ENCODE measurements around the gene PEAR1. TPM values are rescaled to one million over a fixed set of nuclear protein-coding genes. Genes with fewer than 3 reads are reported as not detected.

Gene PEAR1
- total RNA-seq, 6 donors from 2014 or later = 8.4 to 33.5 (median 13.7) TPM

DNA sequence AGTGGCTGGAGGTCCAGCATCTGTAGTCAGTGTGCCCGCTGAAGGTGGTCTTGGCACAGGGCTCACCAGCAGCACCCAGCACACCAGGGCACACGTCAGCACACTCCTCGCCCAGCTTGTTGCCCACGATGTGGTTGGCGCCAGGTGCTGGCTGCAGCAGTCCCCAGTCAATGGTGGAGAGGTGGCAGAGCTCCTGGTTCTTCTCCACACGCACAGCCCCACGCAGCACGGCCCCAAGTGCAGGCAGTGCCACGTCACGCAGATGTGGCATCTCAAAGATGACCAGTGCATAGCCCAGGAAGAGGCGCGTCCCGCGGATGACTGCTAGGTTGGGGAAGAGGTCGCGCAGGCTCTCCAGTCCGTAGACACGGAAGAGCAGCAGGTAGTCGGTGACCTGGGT is 39.8 kb upstream of the PEAR1 start:
- DNase-seq = peak in 1 of 2 donors; percentile 68

DNA sequence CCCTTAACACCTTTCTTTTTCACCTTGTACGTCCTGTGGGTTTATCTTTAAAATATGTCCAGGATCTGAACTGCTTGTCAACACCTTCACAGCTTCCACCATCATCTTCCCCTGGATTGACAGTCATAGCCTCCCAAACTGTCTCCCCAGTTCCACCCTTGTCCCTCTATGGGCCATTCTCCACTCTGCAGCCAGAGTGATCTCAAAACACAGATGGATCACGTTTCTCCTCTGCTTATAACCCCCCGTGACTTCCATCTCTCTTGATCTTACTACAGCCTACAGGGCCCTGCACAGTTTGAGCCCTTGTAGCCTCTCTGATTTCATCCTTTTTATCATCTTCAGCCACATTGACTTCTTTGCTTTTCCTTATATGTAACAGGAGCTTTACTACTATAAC is 38.9 kb upstream of the PEAR1 start:
- Histone ChIP-seq H3K4me3 (no peak overlapping the region), H3K27me3 (peaks cover 0 to 19% (median 5%) of the 10 kb centered on the region in 4 donors), H3K36me3 (no peaks in the 10 kb centered on the region)

More for the DNA sequence above, 39.8 kb upstream of the PEAR1 start:
- H3K4me3 ChIP-seq = no peak overlapping the region
- 94 to 95% methylated on average over 19 of the region's 19 CpGs for WGBS, 2 donors
- H3K27ac ChIP-seq = no peak overlapping the region
- ATAC-seq (ENCODE audit: low FRiP score in 2 of 2) = no peak
- no peaks in the 10 kb centered on the region for H3K9me3 ChIP-seq
- peaks cover 0 to 16% (median 4%) of the 10 kb centered on the region in 4 donors for H3K27me3 ChIP-seq
- peaks cover under 1 to 6% (median 4%) of the 10 kb centered on the region in 4 donors for H3K4me1 ChIP-seq
- H3K36me3 ChIP-seq = no peaks in the 10 kb centered on the region
- TF ChIP-seq POLR2AphosphoS5 (IDR thresholded peaks at IDR 0.05) (no peak), EP300 (IDR thresholded peaks at IDR 0.05) (no peak)

DNA sequence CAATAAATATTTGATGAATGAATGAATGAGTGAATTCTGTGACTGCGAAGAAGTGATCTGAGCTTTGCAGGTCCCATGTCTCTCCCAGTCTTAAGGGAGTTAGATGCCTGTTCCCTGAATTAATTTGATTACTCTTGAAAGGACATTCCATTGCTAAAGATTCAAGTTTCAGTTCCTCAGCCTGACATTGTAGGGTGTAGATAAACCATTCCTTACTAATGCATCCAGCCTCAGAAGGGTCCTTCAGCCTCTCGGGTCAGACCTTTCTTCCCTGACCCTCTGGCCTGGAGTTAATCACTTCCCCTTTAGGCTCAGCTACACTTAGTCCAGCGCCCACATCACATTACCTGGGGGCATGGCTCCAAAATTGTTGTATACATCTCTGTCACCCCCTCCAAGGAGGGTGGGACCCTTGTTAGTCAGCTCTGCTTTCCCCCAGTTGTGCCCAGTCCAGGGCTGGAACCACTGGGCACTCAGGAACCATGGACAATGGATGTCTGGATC is 37.2 kb upstream of the PEAR1 start:
- DNase-seq (no peak), ATAC-seq (ENCODE audit: low FRiP score in 2 of 2) (no peak)
- no peaks in the 10 kb centered on the region for H3K9me3 ChIP-seq
- peaks cover 0 to 33% (median 18%) of the 10 kb centered on the region in 4 donors for H3K27me3 ChIP-seq
- TF ChIP-seq EP300 (IDR thresholded peaks at IDR 0.05) (no peak), POLR2AphosphoS5 (IDR thresholded peaks at IDR 0.05) (no peak), POLR2A (IDR thresholded peaks at IDR 0.05) (no peak)
- TF ChIP-seq, protein P1, sequence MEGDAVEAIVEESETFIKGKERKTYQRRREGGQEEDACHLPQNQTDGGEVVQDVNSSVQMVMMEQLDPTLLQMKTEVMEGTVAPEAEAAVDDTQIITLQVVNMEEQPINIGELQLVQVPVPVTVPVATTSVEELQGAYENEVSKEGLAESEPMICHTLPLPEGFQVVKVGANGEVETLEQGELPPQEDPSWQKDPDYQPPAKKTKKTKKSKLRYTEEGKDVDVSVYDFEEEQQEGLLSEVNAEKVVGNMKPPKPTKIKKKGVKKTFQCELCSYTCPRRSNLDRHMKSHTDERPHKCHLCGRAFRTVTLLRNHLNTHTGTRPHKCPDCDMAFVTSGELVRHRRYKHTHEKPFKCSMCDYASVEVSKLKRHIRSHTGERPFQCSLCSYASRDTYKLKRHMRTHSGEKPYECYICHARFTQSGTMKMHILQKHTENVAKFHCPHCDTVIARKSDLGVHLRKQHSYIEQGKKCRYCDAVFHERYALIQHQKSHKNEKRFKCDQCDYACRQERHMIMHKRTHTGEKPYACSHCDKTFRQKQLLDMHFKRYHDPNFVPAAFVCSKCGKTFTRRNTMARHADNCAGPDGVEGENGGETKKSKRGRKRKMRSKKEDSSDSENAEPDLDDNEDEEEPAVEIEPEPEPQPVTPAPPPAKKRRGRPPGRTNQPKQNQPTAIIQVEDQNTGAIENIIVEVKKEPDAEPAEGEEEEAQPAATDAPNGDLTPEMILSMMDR (IDR thresholded peaks at IDR 0.05) = no peak
- WGBS, 2 donors = 77 to 98% methylated on average over 2 to 3 of the region's 3 CpGs
- no peaks in the 10 kb centered on the region for H3K36me3 ChIP-seq
- H3K27ac ChIP-seq = no peak overlapping the region
- H3K4me3 ChIP-seq = no peak overlapping the region
- H3K4me1 ChIP-seq = peaks cover 25 to 27% (median 26%) of the 10 kb centered on the region in 4 donors

More for the DNA sequence above, 38.9 kb upstream of the PEAR1 start:
- no peak for TF ChIP-seq POLR2AphosphoS5 (IDR thresholded peaks at IDR 0.05)
- TF ChIP-seq EP300 (IDR thresholded peaks at IDR 0.05) = no peak
- no peak for TF ChIP-seq POLR2A (IDR thresholded peaks at IDR 0.05)
- TF ChIP-seq, protein P1 (IDR thresholded peaks at IDR 0.05) = no peak
- ATAC-seq (ENCODE audit: low FRiP score in 2 of 2) (no peak), DNase-seq (no peak)
- Histone ChIP-seq H3K4me1 (peaks cover 9 to 11% (median 11%) of the 10 kb centered on the region in 4 donors), H3K27ac (no peak overlapping the region), H3K9me3 (no peaks in the 10 kb centered on the region)
- WGBS, 2 donors = 42 to 64% methylated on average over 3 of the region's 3 CpGs

DNA sequence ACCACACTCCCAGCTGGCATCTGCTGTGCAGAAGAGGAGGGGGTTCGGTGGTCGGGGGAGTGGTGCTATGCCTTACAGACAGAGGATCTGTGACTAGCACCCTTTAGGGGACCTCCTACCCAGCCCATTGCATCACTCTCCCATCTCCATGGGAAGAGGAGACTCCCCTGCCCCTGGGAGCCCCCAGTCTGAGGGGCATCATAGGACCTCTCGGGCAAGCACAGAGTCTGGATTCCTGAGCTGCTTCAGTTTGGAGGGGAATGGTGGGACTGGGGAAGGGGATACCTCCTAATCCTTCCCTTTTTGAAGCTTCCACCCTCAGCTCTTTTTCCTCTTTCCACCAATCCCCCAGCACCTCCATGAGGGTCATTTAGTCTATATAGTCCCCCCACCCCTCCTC is 36.0 kb upstream of the PEAR1 start:
- no peak for ATAC-seq (ENCODE audit: low FRiP score in 2 of 2)
- H3K27me3 ChIP-seq = peaks cover 0 to 38% (median 26%) of the 10 kb centered on the region in 4 donors
- peaks cover 25 to 27% (median 26%) of the 10 kb centered on the region in 4 donors for H3K4me1 ChIP-seq
- no peak for DNase-seq
- WGBS, 2 donors = 53 to 67% methylated on average over 3 of the region's 3 CpGs
- no peak overlapping the region for H3K27ac ChIP-seq
- no peaks in the 10 kb centered on the region for H3K9me3 ChIP-seq
- TF ChIP-seq, protein P1 (IDR thresholded peaks at IDR 0.05) = no peak
- no peak for TF ChIP-seq EP300 (IDR thresholded peaks at IDR 0.05)
- no peak overlapping the region for H3K4me3 ChIP-seq
- H3K36me3 ChIP-seq = no peaks in the 10 kb centered on the region

DNA sequence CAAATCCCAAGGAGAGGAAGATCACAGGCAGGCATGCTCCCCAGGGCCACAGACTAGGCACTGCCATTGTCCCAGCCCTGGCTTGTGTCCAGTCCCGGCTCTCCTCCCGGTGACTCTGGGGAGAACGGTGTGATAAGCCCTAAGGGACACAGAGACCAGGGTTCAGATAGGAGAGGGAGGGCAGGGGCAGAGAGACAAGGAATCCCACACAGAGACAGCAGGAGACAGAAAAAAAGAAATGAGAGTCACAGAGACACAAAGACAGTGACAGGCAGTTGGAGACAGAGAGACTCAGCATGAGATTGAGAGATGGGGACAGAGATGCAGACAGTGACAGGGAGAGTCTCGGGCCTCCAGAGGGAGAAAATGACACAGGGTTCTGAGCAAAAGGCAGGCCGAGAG is 35.0 kb upstream of the PEAR1 start:
- DNase-seq (no peak), ATAC-seq (ENCODE audit: low FRiP score in 2 of 2) (no peak)
- 20 to 32% methylated on average over 5 of the region's 5 CpGs for WGBS, 2 donors
- Histone ChIP-seq H3K4me3 (peak overlapping the region in 1 of 4 donors; percentile 37), H3K27me3 (peaks cover 0 to 41% (median 27%) of the 10 kb centered on the region in 4 donors), H3K36me3 (no peaks in the 10 kb centered on the region), H3K9me3 (no peaks in the 10 kb centered on the region), H3K27ac (no peak overlapping the region), H3K4me1 (peaks cover 25 to 27% (median 26%) of the 10 kb centered on the region in 4 donors)
- TF ChIP-seq, protein P1 (IDR thresholded peaks at IDR 0.05) = no peak
- TF ChIP-seq EP300 (IDR thresholded peaks at IDR 0.05) (no peak), POLR2AphosphoS5 (IDR thresholded peaks at IDR 0.05) (no peak), POLR2A (IDR thresholded peaks at IDR 0.05) (no peak)
